ENCODE data around the gene CLIP4.

DNA sequence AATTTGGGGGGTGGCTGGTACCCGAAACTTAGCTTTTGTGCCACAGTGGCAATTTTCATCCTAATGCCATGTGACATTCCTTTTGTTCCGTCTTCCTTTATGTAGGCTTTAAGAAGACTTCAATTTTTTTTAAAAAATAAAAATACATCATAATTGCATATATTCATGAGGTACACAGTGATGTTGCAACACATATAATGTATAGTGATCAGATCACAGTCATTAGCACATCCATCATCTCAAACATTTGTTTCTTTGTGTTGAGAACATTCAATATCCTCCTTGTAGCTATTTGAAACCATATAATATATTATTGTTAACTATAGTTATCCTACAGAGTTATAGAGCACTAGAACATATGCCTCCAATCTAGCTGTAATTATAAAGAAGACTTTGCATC, 6.0 kb upstream of the CLIP4 start:
- no peak for TF ChIP-seq POLR2A (IDR thresholded peaks at IDR 0.05)
- TF ChIP-seq, protein P1, sequence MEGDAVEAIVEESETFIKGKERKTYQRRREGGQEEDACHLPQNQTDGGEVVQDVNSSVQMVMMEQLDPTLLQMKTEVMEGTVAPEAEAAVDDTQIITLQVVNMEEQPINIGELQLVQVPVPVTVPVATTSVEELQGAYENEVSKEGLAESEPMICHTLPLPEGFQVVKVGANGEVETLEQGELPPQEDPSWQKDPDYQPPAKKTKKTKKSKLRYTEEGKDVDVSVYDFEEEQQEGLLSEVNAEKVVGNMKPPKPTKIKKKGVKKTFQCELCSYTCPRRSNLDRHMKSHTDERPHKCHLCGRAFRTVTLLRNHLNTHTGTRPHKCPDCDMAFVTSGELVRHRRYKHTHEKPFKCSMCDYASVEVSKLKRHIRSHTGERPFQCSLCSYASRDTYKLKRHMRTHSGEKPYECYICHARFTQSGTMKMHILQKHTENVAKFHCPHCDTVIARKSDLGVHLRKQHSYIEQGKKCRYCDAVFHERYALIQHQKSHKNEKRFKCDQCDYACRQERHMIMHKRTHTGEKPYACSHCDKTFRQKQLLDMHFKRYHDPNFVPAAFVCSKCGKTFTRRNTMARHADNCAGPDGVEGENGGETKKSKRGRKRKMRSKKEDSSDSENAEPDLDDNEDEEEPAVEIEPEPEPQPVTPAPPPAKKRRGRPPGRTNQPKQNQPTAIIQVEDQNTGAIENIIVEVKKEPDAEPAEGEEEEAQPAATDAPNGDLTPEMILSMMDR (IDR thresholded peaks at IDR 0.05): no peak

All from uterus (tissue), 2 donors.